K562 (cell line): ENCODE results near the gene PRSS12. TPM values are rescaled to one million over a fixed set of nuclear protein-coding genes. Genes with fewer than 3 reads are reported as not detected.

Experiments
- CHD1 ChIP-seq: fragments of 200-600 bp; sonication (generic); IDR thresholded peaks from one replicate; pipeline ENCODE4 v1.6.1; 2012; ENCODE audit warnings: mild to moderate bottlenecking, moderate library complexity, low read length, inconsistent platforms
- HBP1 ChIP-seq: fragments of 450-650 bp; formaldehyde crosslinking; IDR thresholded peaks from 2 replicates; pipeline ENCODE4 v1.4.0; 2022; ENCODE audit warnings: missing genetic modification characterization
- HNRNPH1 ChIP-seq: fragments of 200-400 bp; formaldehyde crosslinking; optimal IDR thresholded peaks from 2 replicates; pipeline ENCODE3; 2017; ENCODE audit warnings: low read depth, mild to moderate bottlenecking, low read length, moderate library complexity
- JUNB ChIP-seq: fragments of 450-650 bp; formaldehyde crosslinking; conservative IDR thresholded peaks from 2 replicates; pipeline ENCODE4 v1.4.0; 2020; ENCODE audit warnings: mild to moderate bottlenecking
- MBD2 ChIP-seq: sonication (generic); IDR thresholded peaks from 2 replicates; pipeline ENCODE4 v1.6.1; 2016; ENCODE audit warnings: low read depth, borderline replicate concordance
- PHTF2 ChIP-seq: fragments of 250-450 bp; sonication (Bioruptor Pico); IDR thresholded peaks from 2 replicates; pipeline ENCODE4 v1.5.0; 2021; ENCODE audit warnings: mild to moderate bottlenecking
- POLR2H ChIP-seq: IDR thresholded peaks from 2 replicates; pipeline ENCODE4 v1.6.1; 2016; ENCODE audit warnings: missing genetic modification characterization, low read depth, mild to moderate bottlenecking, control low read depth, missing compliant biosample characterization, moderate library complexity
- PTBP1 ChIP-seq: fragments of 200-400 bp; formaldehyde crosslinking; IDR thresholded peaks from 2 replicates; pipeline ENCODE4 v1.6.1; 2017; ENCODE audit warnings: low read depth, low read length
- THAP7 ChIP-seq: fragments of 250-450 bp; sonication (Bioruptor Pico); IDR thresholded peaks from 2 replicates; pipeline ENCODE4 v1.5.0; 2021
- ZNF696 ChIP-seq: fragments of 250-450 bp; sonication (Bioruptor Pico); conservative IDR thresholded peaks from 2 replicates; pipeline ENCODE4 v1.4.0; 2020; ENCODE audit warnings: mild to moderate bottlenecking, moderate library complexity
- polyA plus RNA-seq, 8 experiments: library from polyadenylated mRNA; depleted of rRNA in 4 of 8; stranded (reverse) in 5 of 8; unstranded in 3 of 8; fragments of >200 nt; fragmentation: Nextera tagmentation in 2 of 8; fragmentation: Illumina TruSeq in 1 of 8; extraction: Ambion mirVana in 2 of 8; extraction: Trizol in 1 of 8; gene quantifications; 2 replicates each; pipeline versions ENCODE4 v1.2.1 to v1.2.3, GENCODE V29; 2011 to 2014; ENCODE audit warnings: inconsistent platforms in 1 of 8, missing spikeins in 1 of 8
- total RNA-seq, 7 experiments: library from RNA; depleted of rRNA in 6 of 7; stranded (reverse); fragments of >200 nt in 6 of 7; fragmentation: Illumina TruSeq in 2 of 7; extraction: Trizol in 2 of 7; gene quantifications; 2 replicates each; pipeline versions ENCODE4 v1.2.1 to v1.2.3, GENCODE V29; 2011 to 2021; ENCODE audit warnings: low replicate concordance in 1 of 7
- TF ChIP-seq, protein P1 (sequence below), 2 experiments: fragments of 150-350 bp in 1 of 2; IDR thresholded peaks; 2 replicates each; pipeline ENCODE4 v1.6.1; 2012 to 2016; ENCODE audit warnings: low read depth in 2 of 2, low read length in 2 of 2, mild to moderate bottlenecking in 1 of 2, moderate library complexity in 1 of 2
- TF ChIP-seq, protein P2 (sequence below): fragments of 450-650 bp; IDR thresholded peaks from 2 replicates; pipeline ENCODE4 v1.6.1; 2016; ENCODE audit warnings: borderline replicate concordance
- TF ChIP-seq, protein P3 (sequence below): sonication (generic); formaldehyde crosslinking; IDR thresholded peaks from 2 replicates; pipeline ENCODE4 v1.8.1; 2023; ENCODE audit warnings: mild to moderate bottlenecking, missing genetic modification reagents

Gene PRSS12
- total and polyA plus RNA-seq, 9 of the 15 experiments (the other 6 are each of a cell fraction or from before 2014, with no cell fraction given), result 0.06 to 0.11 (median 0.09) TPM; not detected in 6

DNA sequence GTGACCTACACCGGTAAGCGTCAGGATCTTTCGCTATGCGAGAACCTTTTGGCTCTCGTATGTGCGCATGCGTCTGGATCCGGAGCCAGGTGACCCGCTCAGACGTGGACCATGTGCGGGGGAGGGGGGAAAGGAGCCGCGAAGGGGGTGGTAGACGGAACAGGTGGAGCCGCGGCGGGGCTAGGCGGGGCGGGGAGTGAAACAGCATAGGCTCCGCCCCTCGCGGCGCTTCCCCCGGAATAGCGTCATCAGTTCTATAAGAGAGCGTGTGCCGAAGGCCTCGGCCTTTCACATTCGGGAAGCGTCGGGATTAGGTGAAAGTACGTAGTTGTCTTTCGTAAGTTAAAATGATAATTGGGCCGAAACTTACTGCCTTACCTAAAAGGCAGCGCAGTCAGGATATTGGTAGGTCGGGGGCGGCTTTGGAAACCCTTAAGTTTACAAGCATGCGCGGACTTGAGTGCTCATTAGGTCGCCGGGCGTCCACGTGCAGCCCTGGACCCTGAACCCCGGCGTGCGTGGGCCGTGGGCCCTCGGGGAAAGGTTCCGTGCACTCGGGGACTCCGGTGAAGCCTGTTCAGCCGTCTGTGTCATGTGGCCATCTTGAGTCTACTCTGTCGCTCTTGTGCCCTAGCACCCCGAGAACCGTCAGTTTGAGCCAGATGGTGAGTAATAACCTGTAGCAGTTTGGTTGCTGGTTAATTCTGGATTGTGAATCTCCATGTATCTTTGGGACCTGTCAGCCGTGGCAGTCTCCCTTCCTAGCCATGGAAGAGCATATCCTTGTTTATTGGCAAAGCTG, 74.1 kb downstream of the PRSS12 start (continued):
- TF ChIP-seq, protein P1, sequence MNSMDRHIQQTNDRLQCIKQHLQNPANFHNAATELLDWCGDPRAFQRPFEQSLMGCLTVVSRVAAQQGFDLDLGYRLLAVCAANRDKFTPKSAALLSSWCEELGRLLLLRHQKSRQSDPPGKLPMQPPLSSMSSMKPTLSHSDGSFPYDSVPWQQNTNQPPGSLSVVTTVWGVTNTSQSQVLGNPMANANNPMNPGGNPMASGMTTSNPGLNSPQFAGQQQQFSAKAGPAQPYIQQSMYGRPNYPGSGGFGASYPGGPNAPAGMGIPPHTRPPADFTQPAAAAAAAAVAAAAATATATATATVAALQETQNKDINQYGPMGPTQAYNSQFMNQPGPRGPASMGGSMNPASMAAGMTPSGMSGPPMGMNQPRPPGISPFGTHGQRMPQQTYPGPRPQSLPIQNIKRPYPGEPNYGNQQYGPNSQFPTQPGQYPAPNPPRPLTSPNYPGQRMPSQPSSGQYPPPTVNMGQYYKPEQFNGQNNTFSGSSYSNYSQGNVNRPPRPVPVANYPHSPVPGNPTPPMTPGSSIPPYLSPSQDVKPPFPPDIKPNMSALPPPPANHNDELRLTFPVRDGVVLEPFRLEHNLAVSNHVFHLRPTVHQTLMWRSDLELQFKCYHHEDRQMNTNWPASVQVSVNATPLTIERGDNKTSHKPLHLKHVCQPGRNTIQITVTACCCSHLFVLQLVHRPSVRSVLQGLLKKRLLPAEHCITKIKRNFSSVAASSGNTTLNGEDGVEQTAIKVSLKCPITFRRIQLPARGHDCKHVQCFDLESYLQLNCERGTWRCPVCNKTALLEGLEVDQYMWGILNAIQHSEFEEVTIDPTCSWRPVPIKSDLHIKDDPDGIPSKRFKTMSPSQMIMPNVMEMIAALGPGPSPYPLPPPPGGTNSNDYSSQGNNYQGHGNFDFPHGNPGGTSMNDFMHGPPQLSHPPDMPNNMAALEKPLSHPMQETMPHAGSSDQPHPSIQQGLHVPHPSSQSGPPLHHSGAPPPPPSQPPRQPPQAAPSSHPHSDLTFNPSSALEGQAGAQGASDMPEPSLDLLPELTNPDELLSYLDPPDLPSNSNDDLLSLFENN (IDR thresholded peaks at IDR 0.05; ENCODE audit: low read depth in 2 of 2, low read length in 2 of 2), result no peak
- TF ChIP-seq PTBP1 (peak; percentile 58; the same call in 1 of the 2 replicates), ZNF696 (0 out of 2 replicates have a peak, but pooled peaks have one; percentile 41), HNRNPH1 (no peak), HBP1 (CRISPR knock-in tag) (peak; percentile 76), POLR2H (peak; percentile 97), THAP7 (CRISPR knock-in tag) (no peak), MBD2 (peak; percentile 55; the same call in 1 of the 2 replicates), JUNB (CRISPR knock-in tag) (no peak), PHTF2 (CRISPR knock-in tag) (no peak), CHD1 (peak; percentile 83)
- TF ChIP-seq, protein P2, sequence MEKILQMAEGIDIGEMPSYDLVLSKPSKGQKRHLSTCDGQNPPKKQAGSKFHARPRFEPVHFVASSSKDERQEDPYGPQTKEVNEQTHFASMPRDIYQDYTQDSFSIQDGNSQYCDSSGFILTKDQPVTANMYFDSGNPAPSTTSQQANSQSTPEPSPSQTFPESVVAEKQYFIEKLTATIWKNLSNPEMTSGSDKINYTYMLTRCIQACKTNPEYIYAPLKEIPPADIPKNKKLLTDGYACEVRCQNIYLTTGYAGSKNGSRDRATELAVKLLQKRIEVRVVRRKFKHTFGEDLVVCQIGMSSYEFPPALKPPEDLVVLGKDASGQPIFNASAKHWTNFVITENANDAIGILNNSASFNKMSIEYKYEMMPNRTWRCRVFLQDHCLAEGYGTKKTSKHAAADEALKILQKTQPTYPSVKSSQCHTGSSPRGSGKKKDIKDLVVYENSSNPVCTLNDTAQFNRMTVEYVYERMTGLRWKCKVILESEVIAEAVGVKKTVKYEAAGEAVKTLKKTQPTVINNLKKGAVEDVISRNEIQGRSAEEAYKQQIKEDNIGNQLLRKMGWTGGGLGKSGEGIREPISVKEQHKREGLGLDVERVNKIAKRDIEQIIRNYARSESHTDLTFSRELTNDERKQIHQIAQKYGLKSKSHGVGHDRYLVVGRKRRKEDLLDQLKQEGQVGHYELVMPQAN, result peak; percentile 94; the same call in 1 of the 2 replicates
- TF ChIP-seq, protein P3, sequence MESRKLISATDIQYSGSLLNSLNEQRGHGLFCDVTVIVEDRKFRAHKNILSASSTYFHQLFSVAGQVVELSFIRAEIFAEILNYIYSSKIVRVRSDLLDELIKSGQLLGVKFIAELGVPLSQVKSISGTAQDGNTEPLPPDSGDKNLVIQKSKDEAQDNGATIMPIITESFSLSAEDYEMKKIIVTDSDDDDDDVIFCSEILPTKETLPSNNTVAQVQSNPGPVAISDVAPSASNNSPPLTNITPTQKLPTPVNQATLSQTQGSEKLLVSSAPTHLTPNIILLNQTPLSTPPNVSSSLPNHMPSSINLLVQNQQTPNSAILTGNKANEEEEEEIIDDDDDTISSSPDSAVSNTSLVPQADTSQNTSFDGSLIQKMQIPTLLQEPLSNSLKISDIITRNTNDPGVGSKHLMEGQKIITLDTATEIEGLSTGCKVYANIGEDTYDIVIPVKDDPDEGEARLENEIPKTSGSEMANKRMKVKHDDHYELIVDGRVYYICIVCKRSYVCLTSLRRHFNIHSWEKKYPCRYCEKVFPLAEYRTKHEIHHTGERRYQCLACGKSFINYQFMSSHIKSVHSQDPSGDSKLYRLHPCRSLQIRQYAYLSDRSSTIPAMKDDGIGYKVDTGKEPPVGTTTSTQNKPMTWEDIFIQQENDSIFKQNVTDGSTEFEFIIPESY (CRISPR knock-in tag), result 0 out of 2 replicates have a peak, but pooled peaks have one; percentile 42
- TF ChIP-seq, all 486 proteins: peak for 175
